IPS-11a (cell line): Measurements from ENCODE around the gene STPG1.

Source experiments
- H3K4me3 ChIP-seq: one replicate; pipeline ENCODE4 v1.5.1; 2013; ENCODE audit warnings: low read depth, low read length, control low read depth

Gene STPG1

DNA sequence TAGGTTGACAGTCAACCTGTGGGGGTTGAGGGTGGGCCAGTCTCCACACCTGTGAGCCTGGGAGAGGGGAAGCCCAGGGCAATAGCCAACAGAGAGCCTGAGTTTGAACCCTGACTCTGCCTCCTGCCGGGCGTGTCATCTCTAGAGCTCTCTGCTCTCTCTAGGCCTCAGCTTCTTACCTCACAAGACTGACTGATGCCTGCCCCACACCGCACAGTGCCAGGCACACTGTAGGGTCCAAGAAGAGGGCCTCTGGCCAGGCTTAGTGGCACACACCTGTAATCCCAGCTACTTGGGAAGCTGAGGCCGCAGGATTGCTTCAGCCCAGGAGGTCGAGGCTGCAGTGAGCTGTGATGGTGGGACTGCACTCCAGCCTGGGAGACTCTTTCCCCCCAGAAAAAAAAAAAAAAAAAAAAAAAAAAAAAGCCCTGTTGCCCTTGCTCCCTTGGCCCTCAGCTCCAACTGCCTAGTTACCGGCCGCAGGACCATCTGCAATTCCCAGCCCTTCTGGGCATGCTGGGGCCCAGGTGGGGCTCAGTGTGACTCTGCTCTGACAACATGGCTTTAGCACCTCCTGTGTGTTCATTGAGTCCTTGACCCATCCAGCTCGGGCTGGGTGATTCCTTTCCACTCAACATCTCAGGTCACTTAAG lies 69.4 kb downstream of the STPG1 start:
- no peak overlapping the region for H3K4me3 ChIP-seq

DNA sequence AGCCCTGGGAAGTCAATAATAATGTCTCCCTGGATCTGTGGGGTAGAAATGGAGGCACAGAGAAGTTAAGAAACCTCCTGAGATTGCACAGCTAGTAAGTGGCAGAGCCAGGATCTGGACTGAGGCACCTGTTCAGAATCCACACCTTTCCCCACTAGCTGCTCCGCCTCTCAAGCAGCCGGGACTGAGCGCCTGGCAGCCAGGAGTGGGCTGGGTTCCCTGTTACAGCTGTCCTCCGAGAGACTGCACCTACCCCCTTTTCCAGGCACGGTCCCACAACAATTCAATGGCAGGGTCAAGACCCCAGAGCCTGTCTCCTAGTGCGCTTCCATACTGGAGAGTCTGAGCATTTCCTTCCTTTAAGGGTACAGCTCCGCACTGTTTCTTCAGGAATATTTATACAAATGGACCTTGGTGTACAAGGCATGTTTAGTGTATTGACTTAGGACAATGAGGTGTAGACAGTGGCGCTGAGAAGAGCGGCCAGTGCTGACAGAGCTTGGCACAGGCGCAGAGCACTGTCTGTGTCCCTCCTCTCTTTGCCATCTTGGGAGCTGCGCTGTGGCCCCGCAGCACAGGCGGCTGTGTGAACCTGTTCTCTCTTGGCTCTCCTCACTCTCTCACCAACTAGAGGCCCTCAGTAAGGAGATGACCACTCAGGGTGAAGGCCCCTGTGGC lies 70.0 kb downstream of the STPG1 start:
- no peak overlapping the region for H3K4me3 ChIP-seq

DNA sequence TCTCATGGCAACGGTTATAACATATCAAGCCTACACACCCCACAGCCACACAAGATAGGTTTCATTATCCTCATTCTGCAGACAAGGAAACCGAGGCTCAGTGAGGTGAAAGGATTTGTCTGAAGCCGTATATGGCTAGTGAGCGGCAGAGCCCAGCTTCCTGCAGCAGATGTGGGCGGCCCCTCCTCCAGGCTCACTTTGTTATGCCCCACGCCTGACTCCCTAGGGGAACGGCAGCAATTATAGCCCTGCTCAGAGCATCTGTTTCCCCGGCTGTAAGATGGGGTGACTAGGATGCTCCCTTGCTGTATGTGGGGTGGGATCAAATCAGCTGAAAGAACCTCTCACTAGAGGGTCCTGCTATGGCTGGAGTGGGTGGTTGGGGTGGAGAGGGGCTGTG lies 72.3 kb downstream of the STPG1 start:
- no peak overlapping the region for H3K4me3 ChIP-seq

DNA sequence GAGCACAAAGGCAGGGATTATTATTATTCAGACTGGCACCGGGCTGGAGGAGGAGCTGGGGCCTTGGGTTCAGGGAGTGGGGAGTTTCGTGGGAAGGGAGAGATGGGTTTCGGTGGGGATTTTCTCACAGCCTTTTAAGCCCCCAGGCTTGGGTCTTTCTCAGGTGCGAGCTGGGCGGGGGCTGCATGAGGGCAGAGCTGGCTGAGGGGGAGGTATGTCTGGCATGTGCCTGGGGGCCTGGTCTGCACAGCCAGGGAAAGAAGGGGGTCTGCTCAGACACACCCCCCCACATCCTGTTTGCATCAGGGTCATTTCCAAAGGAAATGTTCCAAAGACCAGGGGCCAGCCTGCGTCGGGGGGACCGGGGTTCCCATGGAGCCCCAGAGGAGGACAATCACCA lies 72.8 kb downstream of the STPG1 start:
- H3K4me3 ChIP-seq: no peak overlapping the region

DNA sequence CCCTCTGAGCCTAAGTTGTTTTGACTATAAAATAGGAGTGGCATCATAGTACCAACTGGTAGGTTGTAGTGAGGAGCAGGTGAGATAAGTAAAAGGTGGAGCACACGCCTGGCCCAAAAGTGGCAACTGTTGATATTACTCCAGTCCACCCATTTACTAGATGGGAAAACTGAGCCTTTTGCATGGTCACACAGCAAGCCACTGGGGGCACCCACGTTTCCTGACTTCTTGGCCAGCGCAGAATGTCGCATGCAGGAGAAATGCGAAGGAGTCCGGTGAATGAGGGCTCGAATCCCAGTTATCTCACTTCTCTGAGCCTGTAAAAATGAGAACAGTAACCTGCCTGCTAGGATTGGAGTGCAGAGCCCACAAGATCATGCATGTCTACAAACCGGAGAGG lies 73.6 kb downstream of the STPG1 start:
- no peak overlapping the region for H3K4me3 ChIP-seq

DNA sequence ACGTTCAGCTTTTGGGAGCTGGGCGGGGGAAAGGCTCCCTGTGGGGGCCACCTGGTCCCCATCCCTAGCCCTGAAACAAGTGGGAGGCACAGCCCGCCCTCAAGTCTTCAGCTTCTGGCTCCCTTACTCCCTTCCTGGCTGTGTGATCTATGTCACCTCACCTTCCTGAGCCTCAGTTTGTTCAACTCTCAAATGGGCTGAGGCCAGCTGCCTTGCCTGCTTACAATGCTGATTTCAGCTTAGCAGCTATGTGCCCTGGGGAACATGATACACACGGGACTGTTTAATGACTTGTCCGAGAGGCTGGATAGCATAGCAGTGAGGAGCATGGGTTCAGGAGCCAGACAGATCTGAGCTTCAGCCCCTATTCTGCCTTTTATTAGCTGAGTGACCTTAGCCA lies 75.1 kb downstream of the STPG1 start:
- no peak overlapping the region for H3K4me3 ChIP-seq

DNA sequence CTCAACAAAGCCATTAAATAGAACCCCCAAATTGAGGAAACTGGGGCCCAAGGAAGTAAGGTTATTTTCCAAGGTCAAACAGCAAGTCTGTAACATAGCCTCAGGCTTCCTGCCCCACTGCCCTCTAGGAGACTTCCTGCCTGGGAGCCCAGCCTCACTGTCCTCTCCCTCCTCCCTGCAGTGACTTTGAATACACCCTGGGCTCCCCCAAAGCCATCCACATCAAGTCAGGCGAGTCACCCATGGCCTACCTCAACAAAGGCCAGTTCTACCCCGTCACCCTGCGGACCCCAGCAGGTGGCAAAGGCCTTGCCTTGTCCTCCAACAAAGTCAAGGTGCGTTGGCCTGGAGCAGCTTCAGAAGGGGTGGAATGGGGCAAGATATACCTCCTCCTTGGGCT lies 76.1 kb downstream of the STPG1 start:
- no peak overlapping the region for H3K4me3 ChIP-seq

DNA sequence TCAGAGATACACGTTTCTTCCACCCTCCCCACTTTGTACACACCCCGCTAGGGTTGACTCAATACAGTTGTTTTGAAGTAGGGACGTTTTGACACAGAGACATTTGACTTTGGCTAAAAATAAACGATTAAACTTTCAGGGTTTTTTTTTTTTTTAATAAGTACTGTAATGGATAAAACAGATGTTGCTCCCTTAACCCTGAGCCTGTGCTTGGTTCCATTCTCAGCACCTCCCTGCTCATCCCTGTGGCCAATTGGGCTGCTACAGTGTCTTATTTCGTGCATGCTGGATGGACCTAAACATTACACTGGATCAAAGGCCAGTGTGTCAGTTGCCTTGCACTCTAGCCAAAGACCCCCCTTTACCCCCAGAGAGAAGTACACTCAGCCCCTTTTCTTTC lies 77.5 kb downstream of the STPG1 start:
- no peak overlapping the region for H3K4me3 ChIP-seq

DNA sequence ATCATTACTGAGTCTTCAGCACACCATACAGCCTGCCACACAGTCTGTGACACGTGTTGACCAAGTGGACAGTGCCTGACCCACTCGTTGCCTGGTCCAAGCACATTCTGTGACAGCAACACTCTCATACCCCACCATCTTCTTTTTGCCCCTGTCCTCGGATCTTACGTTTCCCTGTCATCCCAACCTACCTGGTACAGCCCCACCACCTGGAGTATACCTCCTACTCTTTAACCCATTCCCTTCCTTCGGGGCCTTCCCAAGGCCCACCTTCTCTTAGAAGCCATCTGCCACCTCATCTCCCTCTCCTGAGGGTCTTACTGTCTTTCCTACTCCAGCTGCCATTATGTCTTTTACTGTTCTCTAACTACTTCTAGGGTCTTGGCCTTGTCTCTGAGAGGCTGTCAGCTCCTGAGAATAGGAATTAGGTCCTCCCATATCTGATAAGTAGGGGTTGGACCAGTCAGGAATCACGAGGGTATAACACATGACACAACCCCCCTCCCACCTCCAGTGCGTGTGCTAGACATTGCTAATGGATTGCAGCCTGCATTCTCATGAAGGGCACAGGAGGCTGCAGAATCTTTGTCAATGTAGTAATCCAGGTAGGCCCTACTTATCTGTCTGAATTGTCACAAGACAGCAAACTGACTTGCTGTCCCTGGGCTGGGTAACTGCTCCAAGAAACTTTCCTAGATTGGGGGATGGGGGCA lies 81.5 kb downstream of the STPG1 start:
- H3K4me3 ChIP-seq: no peak overlapping the region

DNA sequence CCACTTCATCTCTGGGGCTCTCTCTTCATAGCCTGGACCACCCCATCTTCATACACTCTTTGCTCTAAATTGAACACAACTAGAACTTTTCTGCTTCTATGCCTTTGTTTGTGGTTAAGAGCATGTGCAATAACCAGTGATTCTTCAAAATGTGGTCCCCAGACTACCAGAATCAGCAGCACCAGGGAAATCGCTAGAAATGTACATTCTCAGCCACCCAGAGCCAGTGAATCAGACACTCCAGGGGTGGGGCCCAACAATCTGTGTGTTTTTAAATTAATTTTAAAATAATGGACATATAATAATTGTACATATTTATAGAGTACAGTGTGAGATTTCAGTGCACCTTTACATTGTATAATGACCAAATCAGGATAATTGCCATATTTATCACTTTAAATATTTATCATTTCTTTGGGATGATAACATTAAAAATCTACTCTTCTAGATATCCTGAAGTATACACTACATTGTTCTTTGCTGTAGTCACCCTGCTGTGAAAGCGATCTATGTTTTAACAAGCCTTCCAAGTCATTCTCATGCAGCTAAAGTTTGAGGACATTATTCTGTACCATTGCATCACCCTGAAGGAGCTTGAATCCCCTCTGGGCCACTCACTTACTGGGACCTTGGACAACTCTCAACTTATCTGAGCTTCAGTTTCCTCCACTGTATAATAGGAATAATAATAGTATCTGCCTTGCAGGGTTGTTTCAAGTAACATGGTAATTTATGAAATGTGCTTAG lies 83.6 kb downstream of the STPG1 start:
- H3K4me3 ChIP-seq: no peak overlapping the region

DNA sequence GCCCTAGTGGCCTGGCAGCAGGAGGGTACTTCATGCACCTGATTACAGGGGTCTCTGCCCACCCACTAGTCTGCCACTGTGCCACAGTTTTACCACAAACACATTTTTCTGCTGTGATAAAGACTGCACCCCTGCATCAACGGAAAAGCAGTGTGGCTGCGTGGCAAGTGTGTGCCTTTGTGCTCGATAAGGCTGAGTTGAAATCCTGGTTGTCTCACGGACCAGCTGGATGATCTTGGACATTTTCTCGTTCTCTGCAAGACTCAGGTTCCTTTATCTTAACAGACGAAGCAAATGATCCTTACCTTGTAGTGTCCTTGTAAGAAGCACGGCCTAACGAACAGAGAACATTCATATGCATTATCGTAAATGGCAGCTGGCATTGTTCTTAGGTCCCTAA lies 84.3 kb downstream of the STPG1 start:
- H3K4me3 ChIP-seq: no peak overlapping the region

DNA sequence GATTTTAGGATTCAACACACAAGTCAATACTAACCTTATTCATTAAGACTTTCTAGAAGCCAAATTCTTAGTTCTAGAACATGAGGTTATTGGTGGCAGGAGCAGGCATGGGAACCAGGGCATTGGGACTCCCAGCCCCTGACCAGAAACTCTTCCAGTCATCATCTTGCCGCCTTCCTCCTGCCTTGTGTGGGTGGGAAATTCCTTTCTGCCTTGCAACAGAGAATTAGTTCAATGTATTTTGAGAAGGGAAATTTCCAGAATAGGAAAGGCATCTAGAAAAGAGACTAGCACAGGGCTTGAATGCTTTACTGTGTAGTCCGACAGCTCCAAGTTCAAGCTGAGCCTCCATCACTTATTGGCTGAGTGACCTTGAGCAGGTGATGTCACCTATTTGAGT lies 85.7 kb downstream of the STPG1 start:
- no peak overlapping the region for H3K4me3 ChIP-seq

DNA sequence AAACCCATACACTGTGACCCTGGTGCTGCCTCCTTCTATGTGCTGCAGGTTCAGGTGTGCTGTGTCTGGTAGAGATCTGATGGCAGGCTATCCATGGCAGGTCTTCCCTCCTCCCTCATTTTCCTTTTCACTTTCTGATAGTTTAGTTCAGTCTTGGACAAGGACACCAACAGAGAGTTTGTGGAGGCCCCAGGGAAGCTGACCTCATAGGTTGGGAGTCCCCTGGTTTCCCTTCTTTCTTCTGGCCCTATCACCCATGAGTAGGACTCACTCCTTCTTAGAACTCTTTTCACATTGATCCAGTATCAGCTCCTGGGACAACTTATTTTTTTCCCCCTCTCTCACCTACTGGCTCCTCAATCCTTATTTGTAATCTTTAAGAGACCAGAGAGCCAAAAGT lies 86.1 kb downstream of the STPG1 start:
- no peak overlapping the region for H3K4me3 ChIP-seq

DNA sequence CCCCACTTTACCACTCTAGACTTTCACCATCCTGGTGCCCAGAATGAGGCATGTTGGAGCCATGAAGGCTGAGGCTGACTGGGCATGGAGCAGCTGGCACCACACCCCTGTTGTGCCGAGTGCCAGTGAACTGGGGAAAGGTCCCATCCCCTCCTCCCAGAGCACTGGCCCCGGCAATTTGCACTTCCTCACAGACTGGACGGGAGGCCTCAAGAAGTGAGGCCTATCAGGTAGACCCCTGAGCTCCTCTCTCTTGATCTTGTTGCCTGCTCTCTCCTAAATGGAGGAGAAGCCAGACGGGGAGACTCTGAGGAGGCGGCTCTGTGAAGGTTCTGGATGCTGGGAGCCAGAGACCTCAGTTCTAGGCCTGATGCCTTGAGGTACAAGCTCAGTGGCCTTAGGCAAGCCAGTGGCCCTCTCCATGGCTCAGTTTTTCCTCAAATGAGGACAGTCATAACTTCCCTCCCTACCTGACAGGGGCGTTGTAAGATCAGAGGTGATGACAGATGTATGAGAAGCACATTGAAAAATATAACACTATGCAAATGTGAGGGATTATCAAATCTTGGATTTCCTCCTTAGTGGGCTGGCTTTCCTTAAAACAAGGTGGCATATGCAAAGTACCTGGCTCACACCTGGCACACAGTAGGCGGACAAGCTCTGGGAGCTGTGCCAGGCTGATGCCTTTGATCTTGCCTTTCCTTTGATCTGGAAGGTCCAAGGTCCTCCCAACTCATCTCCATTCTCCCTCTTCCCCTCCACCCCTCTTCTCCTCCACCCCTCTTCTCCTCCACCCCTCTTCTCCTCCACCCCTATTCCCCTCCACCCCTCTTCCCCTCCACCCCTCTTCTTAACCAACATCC lies 87.8 kb downstream of the STPG1 start:
- H3K4me3 ChIP-seq: no peak overlapping the region

DNA sequence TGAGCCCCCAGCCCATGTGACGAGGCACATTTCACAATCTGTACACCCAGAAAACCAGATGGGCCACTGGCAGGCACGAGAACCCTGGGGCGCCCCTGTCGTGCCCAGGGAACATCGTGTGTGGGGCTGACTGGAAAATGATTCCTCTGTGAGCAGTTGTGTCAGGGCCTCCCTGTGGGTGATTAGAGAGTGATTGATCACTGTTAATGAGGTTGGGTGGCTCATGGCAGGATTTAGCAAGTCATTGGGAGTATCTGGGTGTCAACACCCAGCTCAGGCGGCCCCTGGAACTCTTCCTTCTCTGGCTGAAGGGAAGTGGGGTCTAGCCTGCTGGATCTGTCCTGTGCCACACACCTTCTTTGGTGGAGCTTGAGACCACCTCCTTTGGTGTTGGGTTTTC lies 88.7 kb downstream of the STPG1 start:
- no peak overlapping the region for H3K4me3 ChIP-seq

DNA sequence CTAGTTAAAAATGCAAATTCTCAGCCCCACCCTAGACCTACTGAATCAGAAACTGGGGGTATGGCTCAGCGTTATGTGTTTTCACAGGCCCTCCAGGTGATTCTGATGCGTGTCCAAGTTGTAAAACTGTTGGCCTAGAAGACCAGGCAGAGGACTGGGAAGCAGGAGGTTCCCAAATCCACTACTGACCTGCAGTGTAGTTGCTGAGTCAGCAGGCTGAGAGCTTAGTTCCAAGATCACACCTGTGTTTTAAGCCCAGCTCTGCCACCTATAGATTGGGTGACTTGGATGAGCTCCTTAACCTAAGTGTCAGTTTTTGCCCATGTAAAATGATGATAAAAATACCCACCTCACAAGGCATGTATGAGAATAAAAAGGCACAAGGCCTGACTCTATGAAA lies 90.3 kb downstream of the STPG1 start:
- H3K4me3 ChIP-seq: no peak overlapping the region

DNA sequence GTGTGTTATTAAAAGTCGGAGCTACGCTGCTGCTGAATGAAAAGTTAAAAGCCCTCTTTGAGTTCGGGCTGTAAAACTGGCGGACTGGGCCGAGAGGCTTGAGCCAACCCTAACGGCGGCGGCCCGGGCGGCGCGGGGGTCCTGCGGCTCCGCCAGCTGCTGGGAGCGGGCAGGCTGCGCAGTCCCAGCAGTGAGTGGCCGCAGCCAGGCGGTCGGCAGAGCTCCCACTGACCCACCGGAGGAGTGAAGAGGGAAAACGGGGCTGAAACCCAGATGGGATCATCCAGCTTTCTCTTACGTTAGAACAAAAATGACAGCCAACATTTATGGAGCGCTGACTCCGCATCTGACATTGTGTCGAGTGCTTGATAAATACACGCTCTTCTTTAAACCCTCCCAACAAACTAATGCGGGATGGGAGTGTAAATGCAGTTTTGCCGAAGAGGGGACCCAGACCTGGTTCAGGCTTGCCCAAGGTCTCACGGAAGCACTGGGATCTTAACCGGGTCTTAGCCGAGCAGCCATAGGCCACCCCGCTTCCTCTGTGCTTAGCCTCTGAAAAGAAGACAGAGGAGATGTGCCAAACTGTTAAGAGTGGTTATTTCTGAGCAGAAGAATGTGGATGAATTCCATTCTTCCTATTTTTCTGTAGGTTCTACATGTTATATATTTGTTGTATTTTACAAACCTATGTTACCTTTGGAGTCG lies 91.0 kb downstream of the STPG1 start:
- H3K4me3 ChIP-seq: peak overlapping the region; percentile 21

DNA sequence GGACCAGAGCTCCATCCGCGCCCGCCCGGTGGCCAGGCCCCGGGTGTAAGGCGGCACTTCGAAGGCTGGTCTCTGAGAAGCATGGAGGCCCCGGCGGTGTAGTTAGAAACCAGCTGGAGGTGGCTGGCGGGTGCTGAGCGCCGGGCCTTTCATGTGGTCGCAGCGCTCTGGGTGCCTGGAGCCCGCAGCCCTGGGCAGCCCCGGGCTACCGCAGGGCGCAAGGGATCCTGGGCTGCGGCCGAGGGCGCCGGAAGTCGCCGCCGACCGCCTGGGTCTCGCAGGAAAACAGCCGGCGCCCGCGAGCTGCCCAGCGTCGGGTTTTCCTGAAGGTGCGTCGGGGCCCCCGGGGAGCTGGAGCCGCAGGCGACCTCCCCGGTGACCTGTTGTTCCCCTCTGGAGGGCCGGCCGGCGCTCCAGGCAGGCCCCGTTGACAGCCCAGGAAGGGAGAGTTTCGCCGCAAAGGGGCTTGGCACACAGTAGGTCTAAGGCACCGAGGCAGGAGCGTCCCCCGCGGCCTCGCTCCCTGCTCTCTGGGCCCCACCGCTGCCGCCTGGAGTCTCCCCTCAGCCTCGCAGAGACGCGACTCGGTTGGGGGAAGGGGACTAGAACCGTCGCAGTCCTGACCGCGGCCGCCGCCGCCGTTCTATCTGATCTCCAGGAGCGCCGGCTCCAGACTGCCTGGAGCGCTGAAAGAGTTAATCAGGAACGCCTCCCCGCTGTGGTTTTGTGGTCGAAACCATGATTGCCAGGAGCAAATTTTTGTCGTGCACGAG lies 91.7 kb downstream of the STPG1 start:
- H3K4me3 ChIP-seq: peak overlapping the region; percentile 21

DNA sequence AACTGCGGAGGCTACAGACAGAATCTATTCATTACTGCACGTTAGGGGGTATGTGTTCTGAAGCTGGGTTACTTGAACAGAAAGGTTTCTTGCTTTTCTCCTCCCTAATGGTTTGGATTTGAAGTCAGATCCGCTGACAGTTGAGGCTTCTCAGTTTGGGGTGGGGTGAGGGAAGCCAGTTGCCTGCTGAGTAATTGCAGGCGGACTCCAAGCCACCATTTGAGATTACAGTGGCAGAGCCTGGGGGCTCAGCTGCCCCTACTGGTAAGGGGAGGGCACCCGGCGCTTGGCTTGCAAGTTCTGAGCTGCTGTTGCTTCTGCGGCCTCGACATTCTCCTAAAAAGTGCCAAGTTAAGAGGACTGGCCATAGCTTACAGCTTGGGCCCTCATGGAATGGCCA lies 92.5 kb downstream of the STPG1 start:
- H3K4me3 ChIP-seq: peak overlapping the region; percentile 10
